Heart left ventricle (tissue), 16 donors: Measurements from ENCODE around the gene CTSH. TPM values are rescaled to one million over a fixed set of nuclear protein-coding genes. Genes with fewer than 3 reads are reported as not detected.

Experiments used
- ATAC-seq, 4 donors: fragments of 200-7000 bp; cut with Tn5 transposase; one replicate each; pipeline ENCODE4 v1.9.1; 2020 to 2022; ENCODE audit warnings: moderate library complexity in 4 of 4, mild to moderate bottlenecking in 3 of 4, moderate number of reproducible peaks in 1 of 4
- DNase-seq, 5 donors: peaks; one replicate each; pipeline ENCODE4 v3.0.0-alpha.2; 2020
- H3K27ac ChIP-seq, 12 donors: fragments of 200-600 bp; sonication (generic) in 4 of 12; one replicate each; pipeline versions ENCODE4 v1.5.0 to v1.8.0; 2016 to 2022; ENCODE audit warnings: mild to moderate bottlenecking in 2 of 12
- H3K27me3 ChIP-seq, 9 donors: fragments of 200-600 bp; sonication (generic) in 2 of 9; one replicate each; pipeline versions ENCODE4 v1.5.1 to v1.8.0; 2016 to 2022; ENCODE audit warnings: mild to moderate bottlenecking in 3 of 9
- H3K36me3 ChIP-seq, 9 donors: fragments of 200-600 bp; sonication (generic) in 2 of 9; one replicate each; pipeline versions ENCODE4 v1.5.0 to v1.8.0; 2018 to 2022; ENCODE audit warnings: mild to moderate bottlenecking in 2 of 9
- H3K4me1 ChIP-seq, 12 donors: fragments of 200-600 bp; sonication (generic) in 4 of 12; one replicate each; pipeline versions ENCODE4 v1.5.0 to v1.8.0; 2016 to 2022; ENCODE audit warnings: mild to moderate bottlenecking in 3 of 12
- H3K4me3 ChIP-seq, 12 donors: fragments of 200-600 bp; sonication (generic) in 4 of 12; one replicate each; pipeline versions ENCODE4 v1.5.0 to v1.8.0; 2017 to 2022; ENCODE audit warnings: mild to moderate bottlenecking in 9 of 12, moderate library complexity in 4 of 12
- H3K9me3 ChIP-seq, 12 donors: fragments of 200-600 bp; sonication (generic) in 4 of 12; one replicate each; pipeline versions ENCODE4 v1.5.0 to v1.8.0; 2016 to 2022; ENCODE audit warnings: mild to moderate bottlenecking in 1 of 12
- POLR2A ChIP-seq, 2 donors: fragments of 450-650 bp; IDR thresholded peaks; one replicate each; pipeline ENCODE4 v1.6.1; 2017; ENCODE audit warnings: antibody characterized with exemption in 2 of 2, mild to moderate bottlenecking in 2 of 2, moderate library complexity in 2 of 2
- WGBS, 4 donors: extraction: QIAGEN DNeasy Blood & Tissue Kit in 2 of 4; methylation state at CpG; one replicate each; pipeline versions ENCODE4 v1.1.5 to v1.1.7; 2013 to 2018; 5-methylcytosine and 5-hydroxymethylcytosine counted together
- intact Hi-C, 10 donors: fragments of 100-400 bp; cut with DNase I; formaldehyde crosslinking; loops; one replicate each; pipeline versions ENCODE4 v1.11.1 to v1.14.2; 2022
- polyA plus RNA-seq, 2 donors: library from polyadenylated mRNA; stranded (reverse); fragments of 200-250 nt; gene quantifications; one replicate each; pipeline ENCODE4 v1.2.3, GENCODE V29; 2013
- total RNA-seq, 9 donors: library from RNA; depleted of rRNA in 2 of 9; stranded (reverse); fragments of >200 nt in 2 of 9; fragmentation: NEBNext Ultra II Directional in 3 of 9; extraction: Animal tissue kit (Norgen Biotek cat#: 25700) in 3 of 9; gene quantifications; one replicate each; pipeline versions ENCODE4 v1.1.0 to v1.2.4, GENCODE V29; 2016 to 2023
- TF ChIP-seq, protein P1 (sequence below), 12 donors: fragments of 200-600 bp; sonication (generic) in 4 of 12; IDR thresholded peaks; one replicate each; pipeline versions ENCODE4 v1.5.0 to v1.8.0; 2018 to 2022; ENCODE audit warnings: antibody characterized with exemption in 12 of 12, mild to moderate bottlenecking in 5 of 12
- donor health status: ischemic (EF 13 %, LVEDD 7.1; RV severe dilation, severe dysfunction).
- donor health status: healthy with polysubstance abuse.
- donor health status: DM: no; HTN: yes; CAD: no.
- donor health status: DM: no; HTN: no; CAD: no.
- donor health status: ischemic (EF 25% LVEDD 6.9; RV normal size, moderate dysfunction).
- donor health status: ischemic (EF 25% LVEDD 5.7; RV mildly dilated, moderate dysfunction).
- donor health status: healthy.
- donor health status: DM: yes; HTN: yes; CAD: no.
- donor health status: ischemic (EF 35%, LVEDD 5.7; RV mildly dilated, moderate dysfunction).
- donor health status: nonischemic (EF 11% LVEDD 7.7; RV severe dilation, severe dysfunction).
- donor health status: DM: yes; HTN: yes; CAD: no.
- donor health status: PGD.
- donor health status: ischemic (EF 29% LVEDD 5.4; RV normal size, mild dysfunction).
- donor health status: nonischemic (EF 23%, LVEDD 6.1; RV moderate dilation, normal function).

CTSH gene
- total and polyA plus RNA-seq, 11 donors, result 27.8 to 165 (median 82.4) TPM

DNA sequence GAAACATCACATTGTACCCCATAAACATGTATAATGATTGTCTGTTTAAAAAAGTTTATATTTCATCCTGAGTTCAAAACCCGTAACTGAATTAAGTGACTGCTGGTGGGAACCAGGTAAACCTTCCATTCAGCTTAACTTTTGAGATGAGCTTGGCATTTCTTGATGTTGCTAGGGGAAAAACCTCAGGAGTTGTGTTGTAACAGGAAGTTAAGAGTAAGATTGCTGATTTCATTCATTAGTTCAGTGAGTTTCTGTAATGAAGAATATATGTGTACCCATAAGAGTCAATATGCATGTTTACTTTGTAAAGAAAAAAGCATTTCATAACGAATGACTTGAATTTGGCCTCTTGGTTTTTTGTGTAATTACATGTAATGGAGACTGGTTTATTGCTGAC lies 32.5 kb downstream of the CTSH start:
- Histone ChIP-seq H3K27ac (peak overlapping the region in 1 of 12 donors; percentile 2), H3K4me3 (no peak overlapping the region), H3K9me3 (no peaks in the 10 kb centered on the region), H3K4me1 (peaks cover 0 to 76% (median 34%) of the 10 kb centered on the region in 12 donors), H3K27me3 (no peaks in the 10 kb centered on the region), H3K36me3 (peaks cover 0 to 77% (median 55%) of the 10 kb centered on the region in 9 donors)
- ATAC-seq (no peak), DNase-seq (no peak)
- WGBS, 4 donors, result 84 to 95% (median 92%) methylated on average over 2 of the region's 2 CpGs
- intact Hi-C loops, result loop anchor here in 8 of 10 donors (5.0 to 10.0 kb wide), 5 partner anchors 70 to 275 kb away; no protein-coding TSS in a partner anchor
- TF ChIP-seq POLR2A (IDR thresholded peaks at IDR 0.05), result no peak
- TF ChIP-seq, protein P1, sequence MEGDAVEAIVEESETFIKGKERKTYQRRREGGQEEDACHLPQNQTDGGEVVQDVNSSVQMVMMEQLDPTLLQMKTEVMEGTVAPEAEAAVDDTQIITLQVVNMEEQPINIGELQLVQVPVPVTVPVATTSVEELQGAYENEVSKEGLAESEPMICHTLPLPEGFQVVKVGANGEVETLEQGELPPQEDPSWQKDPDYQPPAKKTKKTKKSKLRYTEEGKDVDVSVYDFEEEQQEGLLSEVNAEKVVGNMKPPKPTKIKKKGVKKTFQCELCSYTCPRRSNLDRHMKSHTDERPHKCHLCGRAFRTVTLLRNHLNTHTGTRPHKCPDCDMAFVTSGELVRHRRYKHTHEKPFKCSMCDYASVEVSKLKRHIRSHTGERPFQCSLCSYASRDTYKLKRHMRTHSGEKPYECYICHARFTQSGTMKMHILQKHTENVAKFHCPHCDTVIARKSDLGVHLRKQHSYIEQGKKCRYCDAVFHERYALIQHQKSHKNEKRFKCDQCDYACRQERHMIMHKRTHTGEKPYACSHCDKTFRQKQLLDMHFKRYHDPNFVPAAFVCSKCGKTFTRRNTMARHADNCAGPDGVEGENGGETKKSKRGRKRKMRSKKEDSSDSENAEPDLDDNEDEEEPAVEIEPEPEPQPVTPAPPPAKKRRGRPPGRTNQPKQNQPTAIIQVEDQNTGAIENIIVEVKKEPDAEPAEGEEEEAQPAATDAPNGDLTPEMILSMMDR (IDR thresholded peaks at IDR 0.05), result no peak

DNA sequence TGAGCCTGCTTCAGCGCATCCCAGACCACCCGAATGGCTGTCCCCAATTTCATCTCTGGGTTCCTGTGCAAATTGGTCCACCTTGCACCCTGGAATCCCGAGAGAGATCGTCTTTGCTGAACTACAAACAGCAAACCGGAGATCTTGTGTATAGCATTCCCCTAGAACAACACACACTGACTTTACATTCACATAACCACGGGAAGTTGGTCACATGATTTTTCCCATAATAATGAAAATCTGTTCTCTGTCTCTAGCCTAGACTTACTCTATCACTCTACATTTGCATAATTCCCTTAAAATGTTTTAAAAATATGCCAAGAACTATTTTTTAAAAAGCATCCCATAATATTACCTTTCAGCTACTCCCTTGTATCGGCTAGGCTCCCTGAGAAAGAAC lies 34.6 kb downstream of the CTSH start:
- DNase-seq, result no peak
- H3K36me3 ChIP-seq, result peaks cover 0 to 93% (median 72%) of the 10 kb centered on the region in 9 donors
- TF ChIP-seq, protein P1 (IDR thresholded peaks at IDR 0.05), result no peak
- no peak for TF ChIP-seq POLR2A (IDR thresholded peaks at IDR 0.05)
- no peak for ATAC-seq
- H3K4me1 ChIP-seq, result peaks cover 0 to 64% (median 41%) of the 10 kb centered on the region in 12 donors
- no peaks in the 10 kb centered on the region for H3K27me3 ChIP-seq
- H3K4me3 ChIP-seq, result no peak overlapping the region
- H3K9me3 ChIP-seq, result no peaks in the 10 kb centered on the region
- H3K27ac ChIP-seq, result peak overlapping the region in 1 of 12 donors; percentile 33
- intact Hi-C loops, result loop anchor here (1.0 to 10.0 kb wide), 8 partner anchors 69 to 277 kb away; no protein-coding TSS in a partner anchor
- WGBS, 4 donors, result 79 to 83% (median 80%) methylated on average over 7 of the region's 7 CpGs

DNA sequence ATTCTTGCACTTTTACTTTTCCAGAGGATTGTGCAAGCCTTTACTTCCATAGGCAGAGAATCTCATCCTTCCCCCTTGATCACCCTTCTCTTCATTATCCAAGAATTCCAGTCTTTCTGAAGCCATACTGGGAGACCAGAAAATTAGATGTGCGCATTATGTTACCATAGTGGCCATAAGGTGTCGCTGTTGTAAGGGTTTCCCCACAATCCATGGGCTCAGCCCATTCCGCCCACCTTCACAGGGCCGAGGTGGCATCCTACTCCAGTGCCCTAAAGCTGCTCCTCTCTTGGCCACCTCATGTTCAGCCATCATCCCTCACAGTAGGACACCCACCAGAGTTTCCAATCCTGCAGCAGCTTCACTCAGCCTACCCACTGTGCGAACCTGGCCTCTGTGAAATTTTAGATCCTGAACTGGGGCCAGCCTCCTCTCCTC lies 35.0 kb downstream of the CTSH start:
- DNase-seq, result peak in 1 of 5 donors; percentile 23
- no peak for TF ChIP-seq POLR2A (IDR thresholded peaks at IDR 0.05)
- TF ChIP-seq, protein P1 (IDR thresholded peaks at IDR 0.05), result peak; percentile 54 to 74 (median 67)
- Histone ChIP-seq H3K36me3 (peaks cover 0 to 95% (median 72%) of the 10 kb centered on the region in 9 donors), H3K4me3 (no peak overlapping the region), H3K4me1 (peaks cover 0 to 59% (median 41%) of the 10 kb centered on the region in 12 donors), H3K27ac (no peak overlapping the region), H3K9me3 (no peaks in the 10 kb centered on the region), H3K27me3 (no peaks in the 10 kb centered on the region)
- intact Hi-C loops, result loop anchor here (1.0 to 10.0 kb wide), 10 partner anchors 67 to 277 kb away; no protein-coding TSS in a partner anchor
- peak in 3 of 4 donors; percentile 33 to 50 (median 42) for ATAC-seq
- 46 to 64% (median 58%) methylated on average over 5 of the region's 5 CpGs for WGBS, 4 donors

DNA sequence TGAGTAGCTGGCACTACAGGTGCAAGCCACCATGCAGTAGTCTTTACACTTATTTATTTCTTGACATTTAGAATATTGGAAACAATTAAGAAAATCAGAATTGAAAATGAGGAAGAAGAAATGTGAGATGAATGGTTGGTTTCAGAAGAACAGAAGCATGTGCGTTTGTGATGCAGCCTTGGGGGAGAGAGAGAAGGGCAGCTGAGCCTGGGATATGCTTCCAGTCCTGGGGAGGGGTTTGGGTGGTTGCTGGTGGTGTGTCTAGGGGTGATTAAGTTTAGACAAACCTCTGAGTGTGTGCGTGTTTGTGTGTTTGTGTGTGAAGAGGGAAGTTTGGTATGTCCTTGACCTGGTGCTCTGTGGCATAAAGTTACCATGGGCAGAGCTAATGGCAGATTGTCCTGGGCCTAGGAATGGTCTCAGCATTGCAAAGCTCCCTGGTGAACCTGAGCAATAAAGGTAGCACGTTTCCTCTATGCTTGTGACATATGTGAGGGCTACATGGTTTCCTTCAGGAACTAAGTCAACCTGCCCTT lies 35.6 kb downstream of the CTSH start:
- no peak overlapping the region for H3K4me3 ChIP-seq
- intact Hi-C loops, result loop anchor here in 4 of 10 donors (2.0 to 5.0 kb wide), 3 partner anchors 68 to 273 kb away; no protein-coding TSS in a partner anchor
- no peak for TF ChIP-seq POLR2A (IDR thresholded peaks at IDR 0.05)
- TF ChIP-seq, protein P1 (IDR thresholded peaks at IDR 0.05), result no peak
- DNase-seq (no peak), ATAC-seq (no peak)
- WGBS, 4 donors, result 63 to 79% (median 66%) methylated on average over 3 of the region's 3 CpGs
- H3K9me3 ChIP-seq, result no peaks in the 10 kb centered on the region
- H3K27me3 ChIP-seq, result no peaks in the 10 kb centered on the region
- H3K4me1 ChIP-seq, result peaks cover 0 to 54% (median 39%) of the 10 kb centered on the region in 12 donors
- H3K27ac ChIP-seq, result no peak overlapping the region
- peaks cover 0 to 99% (median 78%) of the 10 kb centered on the region in 9 donors for H3K36me3 ChIP-seq
